Left lung (tissue), 10 donors: ENCODE measurements around the gene MRPS34. TPM values are rescaled to one million over a fixed set of nuclear protein-coding genes. Genes with fewer than 3 reads are reported as not detected.
A peak's percentile ranks its signal among the peaks of the same experiment; 100 is the strongest.

ENCODE experiments used
- ATAC-seq: fragments of 200-7000 bp; cut with Tn5 transposase; one replicate; pipeline ENCODE4 v1.9.1; 2020; ENCODE audit warnings: moderate library complexity
- DNase-seq, 4 donors: peaks; one replicate each; pipeline ENCODE4 v3.0.0-alpha.2; 2013 to 2020
- H3K27ac ChIP-seq, 2 donors: fragments of 200-600 bp; sonication (generic) in 1 of 2; one replicate each; pipeline versions ENCODE4 v1.5.0 to v1.8.0; 2020 to 2021
- H3K27me3 ChIP-seq, 2 donors: fragments of 200-600 bp; sonication (generic) in 1 of 2; one replicate each; pipeline versions ENCODE4 v1.5.0 to v1.8.0; 2020 to 2021
- H3K36me3 ChIP-seq, 2 donors: fragments of 200-600 bp; sonication (generic) in 1 of 2; one replicate each; pipeline versions ENCODE4 v1.5.0 to v1.8.0; 2020 to 2021
- H3K4me1 ChIP-seq, 2 donors: fragments of 200-600 bp; one replicate each; pipeline ENCODE4 v1.8.0; 2021
- H3K4me3 ChIP-seq, 2 donors: fragments of 200-600 bp; sonication (generic) in 1 of 2; one replicate each; pipeline versions ENCODE4 v1.5.0 to v1.8.0; 2020 to 2021; ENCODE audit warnings: mild to moderate bottlenecking in 1 of 2
- H3K9me3 ChIP-seq, 2 donors: fragments of 200-600 bp; sonication (generic) in 1 of 2; one replicate each; pipeline versions ENCODE4 v1.5.0 to v1.8.0; 2020 to 2021
- intact Hi-C, 2 donors: fragments of 100-400 bp; cut with DNase I; formaldehyde crosslinking; loops; one replicate each; pipeline versions ENCODE4 v1.11.2 to v1.14.2; 2022
- polyA plus RNA-seq, 6 donors: library from polyadenylated mRNA; unstranded; fragments of 120-200 nt; gene quantifications; one replicate each; pipeline ENCODE4 v1.2.1, GENCODE V29; 2013; ENCODE audit not compliant: insufficient read length in 6 of 6
- total RNA-seq, 2 donors: library from RNA; stranded (reverse); fragmentation: NEBNext Ultra II Directional; extraction: Animal tissue kit (Norgen Biotek cat#: 25700); gene quantifications; one replicate each; pipeline ENCODE4 v1.2.1, GENCODE V29; 2021
- TF ChIP-seq, protein P1 (sequence below), 2 donors: fragments of 200-600 bp; sonication (generic) in 1 of 2; IDR thresholded peaks; one replicate each; pipeline versions ENCODE4 v1.5.0 to v1.8.0; 2021; ENCODE audit warnings: antibody characterized with exemption in 2 of 2
- donor health status: DM: no; HTN: yes; CAD: no.
- donor health status: DM: no; HTN: no; CAD: no.

MRPS34 gene
- total and polyA plus RNA-seq, 8 donors: 47.5 to 91.5 (median 64.1) TPM

DNA sequence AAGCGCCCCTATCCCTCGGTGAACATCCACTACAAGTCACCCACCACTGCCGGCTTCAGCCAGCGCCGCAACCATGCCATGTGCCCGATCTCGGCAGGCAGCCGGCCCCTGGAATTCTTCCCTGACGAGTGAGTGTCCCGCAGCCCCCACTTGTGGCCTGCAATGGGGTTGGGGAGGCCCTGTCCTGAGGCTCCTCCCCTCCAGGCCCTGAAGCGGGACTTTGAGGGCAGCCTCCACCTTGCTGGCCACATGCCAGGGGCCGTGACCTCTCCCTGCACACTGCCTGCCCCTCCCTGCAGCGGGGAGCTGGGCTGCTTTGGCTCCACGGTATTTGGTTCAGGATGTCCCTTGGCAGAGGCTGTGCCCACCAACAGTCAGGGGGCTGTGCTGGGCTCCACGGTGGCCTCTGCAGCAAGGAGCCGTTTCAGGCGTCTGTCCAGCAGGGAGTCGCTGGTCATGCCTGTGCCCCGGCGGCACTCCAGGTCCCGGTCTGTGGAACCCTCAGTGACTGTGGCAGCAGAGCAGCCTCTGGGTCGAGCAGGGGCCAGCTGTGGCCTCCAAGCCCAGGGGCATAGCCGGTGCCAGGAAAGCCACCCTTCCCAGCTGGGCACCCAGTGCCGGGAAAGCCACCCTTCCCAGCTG is 9.9 kb downstream of the MRPS34 start:
- no peaks in the 10 kb centered on the region for H3K27me3 ChIP-seq
- H3K27ac ChIP-seq: no peak overlapping the region
- peaks cover 0 to 100% of the 10 kb centered on the region in 2 donors for H3K36me3 ChIP-seq
- TF ChIP-seq, protein P1, sequence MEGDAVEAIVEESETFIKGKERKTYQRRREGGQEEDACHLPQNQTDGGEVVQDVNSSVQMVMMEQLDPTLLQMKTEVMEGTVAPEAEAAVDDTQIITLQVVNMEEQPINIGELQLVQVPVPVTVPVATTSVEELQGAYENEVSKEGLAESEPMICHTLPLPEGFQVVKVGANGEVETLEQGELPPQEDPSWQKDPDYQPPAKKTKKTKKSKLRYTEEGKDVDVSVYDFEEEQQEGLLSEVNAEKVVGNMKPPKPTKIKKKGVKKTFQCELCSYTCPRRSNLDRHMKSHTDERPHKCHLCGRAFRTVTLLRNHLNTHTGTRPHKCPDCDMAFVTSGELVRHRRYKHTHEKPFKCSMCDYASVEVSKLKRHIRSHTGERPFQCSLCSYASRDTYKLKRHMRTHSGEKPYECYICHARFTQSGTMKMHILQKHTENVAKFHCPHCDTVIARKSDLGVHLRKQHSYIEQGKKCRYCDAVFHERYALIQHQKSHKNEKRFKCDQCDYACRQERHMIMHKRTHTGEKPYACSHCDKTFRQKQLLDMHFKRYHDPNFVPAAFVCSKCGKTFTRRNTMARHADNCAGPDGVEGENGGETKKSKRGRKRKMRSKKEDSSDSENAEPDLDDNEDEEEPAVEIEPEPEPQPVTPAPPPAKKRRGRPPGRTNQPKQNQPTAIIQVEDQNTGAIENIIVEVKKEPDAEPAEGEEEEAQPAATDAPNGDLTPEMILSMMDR (IDR thresholded peaks at IDR 0.05): no peak
- H3K4me1 ChIP-seq: no peaks in the 10 kb centered on the region
- no peak overlapping the region for H3K4me3 ChIP-seq
- no peak for ATAC-seq
- no peak for DNase-seq
- intact Hi-C loops: no loop called here
- no peaks in the 10 kb centered on the region for H3K9me3 ChIP-seq

DNA sequence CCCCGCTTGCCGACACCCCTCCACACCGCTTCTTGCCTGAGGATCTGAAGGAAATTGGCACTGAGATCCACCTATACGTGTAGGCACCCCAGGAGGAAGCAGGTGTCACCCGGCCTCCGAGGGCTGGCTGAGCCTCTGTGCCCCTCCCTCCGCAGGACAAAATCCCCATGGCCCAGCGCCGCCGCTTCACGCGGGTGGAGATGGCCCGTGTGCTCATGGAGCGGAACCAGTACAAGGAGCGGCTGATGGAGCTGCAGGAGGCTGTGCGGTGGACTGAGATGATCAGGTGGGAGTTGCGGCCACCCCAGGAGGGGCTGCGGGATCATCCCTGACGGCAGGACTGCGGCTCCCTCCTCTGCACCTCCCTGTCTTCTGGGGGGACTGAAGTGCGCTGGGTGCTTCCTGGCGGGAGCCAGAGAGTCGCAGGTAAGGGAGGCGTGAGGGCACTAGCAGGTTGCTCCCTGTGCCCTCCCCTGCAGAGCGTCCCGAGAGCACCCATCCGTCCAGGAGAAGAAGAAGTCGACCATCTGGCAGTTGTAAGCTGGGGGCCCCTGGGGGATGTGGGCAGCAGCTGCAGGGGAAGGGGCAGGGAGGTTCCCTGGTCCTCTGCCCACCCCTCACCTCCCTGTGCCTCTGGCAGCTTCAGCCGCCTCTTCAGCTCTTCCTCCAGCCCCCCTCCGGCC is 10.6 kb downstream of the MRPS34 start:
- intact Hi-C loops: no loop called here
- Histone ChIP-seq H3K36me3 (peaks cover 0 to 100% of the 10 kb centered on the region in 2 donors), H3K27ac (no peak overlapping the region), H3K4me1 (no peaks in the 10 kb centered on the region), H3K4me3 (no peak overlapping the region), H3K27me3 (no peaks in the 10 kb centered on the region), H3K9me3 (no peaks in the 10 kb centered on the region)
- ATAC-seq: no peak
- DNase-seq: no peak
- TF ChIP-seq, protein P1 (IDR thresholded peaks at IDR 0.05): no peak

DNA sequence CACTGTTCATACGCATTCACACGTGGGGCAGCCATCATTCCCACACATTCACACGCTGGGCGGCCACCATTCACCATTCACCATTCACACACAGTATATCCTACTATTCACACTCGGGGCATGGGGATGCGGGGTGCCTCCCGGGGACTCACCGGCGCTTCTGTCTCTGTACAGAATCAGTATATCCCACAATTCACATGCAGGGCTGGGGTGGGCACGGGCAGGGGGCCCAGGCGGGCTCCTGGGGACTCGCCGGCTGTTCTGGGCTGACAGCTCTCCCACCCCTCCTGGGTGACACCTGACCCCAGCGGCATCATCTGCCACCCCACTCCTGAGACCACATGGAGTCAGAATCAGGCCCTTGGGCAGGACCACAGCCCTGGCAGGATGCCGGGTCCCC is 11.2 kb downstream of the MRPS34 start:
- intact Hi-C loops: no loop called here
- TF ChIP-seq, protein P1 (IDR thresholded peaks at IDR 0.05): no peak
- Histone ChIP-seq H3K9me3 (no peaks in the 10 kb centered on the region), H3K36me3 (peaks cover 0 to 99% of the 10 kb centered on the region in 2 donors), H3K4me1 (no peaks in the 10 kb centered on the region), H3K4me3 (no peak overlapping the region), H3K27me3 (no peaks in the 10 kb centered on the region), H3K27ac (no peak overlapping the region)
- DNase-seq: no peak
- no peak for ATAC-seq

DNA sequence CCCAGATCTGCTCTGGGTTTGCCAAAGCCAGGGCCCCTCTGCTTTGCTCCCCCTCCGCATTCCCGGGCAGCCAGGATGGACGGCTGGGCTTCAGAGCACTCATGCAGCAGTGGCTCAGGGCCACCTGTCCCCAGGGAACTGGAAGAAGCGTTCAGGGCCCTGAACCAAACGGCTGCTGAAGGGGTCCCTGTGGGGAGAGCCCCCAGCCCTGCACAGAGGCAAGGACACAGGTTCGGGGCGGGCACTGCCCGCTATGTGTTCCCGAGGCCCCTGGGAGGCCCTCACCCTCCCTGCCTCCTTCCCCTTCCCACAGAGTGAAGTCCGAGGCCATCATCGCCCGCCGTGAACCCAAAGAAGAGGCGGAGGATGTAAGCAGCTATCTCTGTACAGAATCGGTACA is 12.0 kb downstream of the MRPS34 start:
- peaks cover 0 to 91% of the 10 kb centered on the region in 2 donors for H3K36me3 ChIP-seq
- intact Hi-C loops: no loop called here

DNA sequence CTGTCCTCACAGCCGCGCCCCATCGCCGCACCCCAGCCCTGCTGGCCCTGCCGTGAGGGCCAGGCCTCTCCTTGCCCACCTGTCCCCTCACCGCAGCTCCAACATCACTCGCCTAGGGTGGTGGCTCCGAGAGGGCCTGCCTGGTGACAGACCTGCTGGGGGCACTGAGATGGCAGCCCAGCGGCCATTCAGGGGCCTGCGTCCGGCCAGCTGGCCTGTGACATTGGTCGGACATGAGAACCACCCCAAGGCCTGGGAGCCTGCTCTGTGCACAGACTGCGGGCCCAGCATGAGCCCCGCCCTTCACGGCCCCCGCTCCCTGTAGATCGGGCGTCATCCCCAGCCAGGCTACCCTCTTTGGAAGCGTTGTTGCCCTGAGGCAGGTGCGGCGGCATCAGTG is 13.4 kb downstream of the MRPS34 start:
- TF ChIP-seq, protein P1 (IDR thresholded peaks at IDR 0.05): no peak
- DNase-seq (peak in 1 of 4 donors; percentile 72), ATAC-seq (no peak)
- H3K9me3 ChIP-seq: no peaks in the 10 kb centered on the region
- peaks cover 0 to 80% of the 10 kb centered on the region in 2 donors for H3K36me3 ChIP-seq
- no peaks in the 10 kb centered on the region for H3K4me1 ChIP-seq
- intact Hi-C loops: no loop called here
- H3K27me3 ChIP-seq: no peaks in the 10 kb centered on the region
- H3K4me3 ChIP-seq: no peak overlapping the region
- no peak overlapping the region for H3K27ac ChIP-seq

More for the DNA sequence above, 12.0 kb downstream of the MRPS34 start:
- H3K27ac ChIP-seq: no peak overlapping the region
- ATAC-seq (no peak), DNase-seq (no peak)
- no peaks in the 10 kb centered on the region for H3K9me3 ChIP-seq
- no peaks in the 10 kb centered on the region for H3K27me3 ChIP-seq
- H3K4me1 ChIP-seq: no peaks in the 10 kb centered on the region
- TF ChIP-seq, protein P1 (IDR thresholded peaks at IDR 0.05): no peak
- no peak overlapping the region for H3K4me3 ChIP-seq
